NOMO-1 (cell line): ENCODE data around the gene NR1H2.

Experiments used
- DNase-seq, 2 experiments: peaks; one replicate each; lab custom pipeline; 2025; ENCODE audit not compliant: unreplicated experiment in 2 of 2; lab: John Stamatoyannopoulos, UW

NR1H2 gene

GRCh38 chr19:50399368-50399745 is 23.1 kb downstream of the NR1H2 start:
- no peak for DNase-seq

DNA sequence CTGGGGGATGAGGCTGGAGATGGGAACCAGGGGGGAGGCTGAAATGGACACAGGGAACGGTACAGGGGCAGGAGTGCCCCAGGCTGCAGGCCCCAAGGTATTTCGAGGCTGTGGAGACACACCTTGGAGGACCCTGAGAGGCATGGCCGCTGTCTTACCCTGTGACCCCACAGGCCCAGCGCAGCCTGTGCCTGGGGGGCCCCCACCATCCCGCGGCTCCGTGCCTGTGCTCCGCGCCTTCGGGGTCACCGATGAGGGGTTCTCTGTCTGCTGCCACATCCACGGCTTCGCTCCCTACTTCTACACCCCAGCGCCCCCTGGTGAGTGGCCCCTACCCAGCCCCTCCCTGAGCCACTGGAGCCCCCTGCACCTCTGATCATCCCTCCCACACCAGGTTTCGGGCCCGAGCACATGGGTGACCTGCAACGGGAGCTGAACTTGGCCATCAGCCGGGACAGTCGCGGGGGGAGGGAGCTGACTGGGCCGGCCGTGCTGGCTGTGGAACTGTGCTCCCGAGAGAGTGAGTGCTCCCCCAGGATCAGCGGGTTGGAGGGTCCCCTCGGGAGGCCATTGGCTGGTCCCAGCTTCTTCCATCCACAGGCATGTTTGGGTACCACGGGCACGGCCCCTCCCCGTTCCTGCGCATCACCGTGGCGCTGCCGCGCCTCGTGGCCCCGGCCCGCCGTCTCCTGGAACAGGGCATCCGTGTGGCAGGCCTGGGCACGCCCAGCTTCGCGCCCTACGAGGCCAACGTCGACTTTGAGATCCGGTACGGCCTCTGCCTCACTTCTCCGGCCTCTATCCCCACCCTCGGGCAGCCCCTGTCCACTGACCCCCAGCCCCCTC is 25.6 kb downstream of the NR1H2 start:
- DNase-seq, result no peak

GRCh38 chr19:50402544-50403301 is 26.5 kb downstream of the NR1H2 start:
- DNase-seq, result no peak

DNA sequence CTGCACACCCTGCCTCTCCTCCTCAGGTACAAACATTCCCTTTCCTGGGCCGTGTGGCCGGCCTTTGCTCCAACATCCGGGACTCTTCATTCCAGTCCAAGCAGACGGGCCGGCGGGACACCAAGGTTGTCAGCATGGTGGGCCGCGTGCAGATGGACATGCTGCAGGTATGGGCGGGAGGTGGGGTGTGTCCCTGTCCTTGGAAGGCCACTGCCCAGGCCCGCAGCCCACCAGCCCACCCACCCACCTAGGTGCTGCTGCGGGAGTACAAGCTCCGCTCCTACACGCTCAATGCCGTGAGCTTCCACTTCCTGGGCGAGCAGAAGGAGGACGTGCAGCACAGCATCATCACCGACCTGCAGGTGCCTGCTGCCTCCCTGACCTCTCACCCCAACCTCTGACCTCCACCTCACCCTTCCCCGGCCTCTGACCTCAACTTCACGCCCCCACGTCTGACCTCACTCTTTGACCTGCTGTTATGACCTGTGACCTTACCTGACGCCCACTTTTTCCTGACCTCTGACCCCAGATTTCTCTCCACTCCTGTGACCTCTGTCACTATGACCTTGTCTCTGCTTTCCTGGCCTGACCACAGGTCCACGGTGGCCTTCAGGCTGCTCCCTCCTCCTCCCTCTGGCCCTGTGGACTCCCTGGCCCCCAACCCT is 30.0 kb downstream of the NR1H2 start:
- DNase-seq, result no peak

DNA sequence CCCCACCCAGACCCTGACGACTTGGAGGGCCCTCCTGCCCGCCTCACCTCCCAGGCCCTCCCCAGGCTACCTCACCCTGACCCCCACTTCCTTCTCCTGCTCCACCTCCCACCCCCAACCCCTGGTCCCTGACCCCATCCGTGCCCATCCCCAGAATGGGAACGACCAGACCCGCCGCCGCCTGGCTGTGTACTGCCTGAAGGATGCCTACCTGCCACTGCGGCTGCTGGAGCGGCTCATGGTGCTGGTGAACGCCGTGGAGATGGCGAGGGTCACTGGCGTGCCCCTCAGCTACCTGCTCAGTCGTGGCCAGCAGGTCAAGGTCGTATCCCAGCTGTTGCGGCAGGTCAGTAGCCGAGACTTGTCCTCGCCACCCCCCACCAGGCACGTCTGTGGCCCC is 30.6 kb downstream of the NR1H2 start:
- DNase-seq, result no peak

DNA sequence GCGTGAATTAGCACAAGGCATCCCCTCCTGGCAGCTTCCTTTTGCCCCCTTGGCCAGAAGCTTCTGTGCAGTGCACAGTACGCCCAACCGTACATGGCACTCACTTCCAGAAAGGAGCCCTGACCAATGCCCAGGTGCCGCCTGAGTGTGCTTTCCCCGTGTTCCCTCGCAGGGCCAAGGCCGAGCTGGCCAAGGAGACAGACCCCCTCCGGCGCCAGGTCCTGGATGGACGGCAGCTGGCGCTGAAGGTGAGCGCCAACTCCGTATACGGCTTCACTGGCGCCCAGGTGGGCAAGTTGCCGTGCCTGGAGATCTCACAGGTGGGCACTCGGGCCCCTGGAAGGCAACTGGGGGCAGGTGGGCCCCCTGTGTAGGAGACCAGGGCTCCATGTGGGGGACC is 33.1 kb downstream of the NR1H2 start:
- DNase-seq, result no peak

DNA sequence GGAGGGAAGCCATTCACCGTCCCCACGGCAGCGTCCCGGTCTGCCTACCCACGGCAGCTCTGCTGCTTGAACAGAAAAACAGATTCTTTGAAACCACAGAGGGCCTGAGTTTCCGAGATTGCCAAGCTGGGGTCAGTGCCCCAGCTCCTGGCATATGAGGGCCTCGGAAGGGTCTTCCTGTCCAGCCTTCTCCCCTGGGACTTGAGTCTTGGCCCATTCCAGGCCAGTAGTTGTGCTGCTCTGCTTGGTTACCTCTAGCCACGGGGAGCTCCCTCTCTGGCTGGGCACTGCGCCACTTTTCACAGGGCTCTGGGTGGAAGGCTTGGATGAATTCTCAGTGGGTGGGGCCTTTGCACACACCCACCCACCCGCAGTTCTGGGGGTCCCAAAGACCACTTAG is 33.9 kb downstream of the NR1H2 start:
- DNase-seq, result no peak

GRCh38 chr19:50412419-50412818 is 36.2 kb downstream of the NR1H2 start:
- DNase-seq, result no peak

DNA sequence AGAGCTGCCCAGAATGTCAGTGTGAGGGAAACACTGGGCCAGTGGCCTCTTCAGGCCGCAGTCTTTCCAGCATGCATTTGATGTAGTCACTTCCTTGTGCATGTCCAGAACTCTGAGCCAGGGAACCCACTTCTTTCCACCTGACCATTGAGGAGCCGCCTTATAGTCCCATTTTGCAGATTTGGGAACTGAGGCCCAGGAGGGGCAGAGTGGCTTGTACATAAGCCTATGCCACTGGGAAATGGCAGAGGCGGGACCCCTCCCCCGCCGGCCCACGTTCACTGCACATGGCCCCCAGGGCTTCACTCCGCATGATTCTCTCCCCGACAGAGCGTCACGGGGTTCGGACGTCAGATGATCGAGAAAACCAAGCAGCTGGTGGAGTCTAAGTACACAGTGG is 36.8 kb downstream of the NR1H2 start:
- no peak for DNase-seq

DNA sequence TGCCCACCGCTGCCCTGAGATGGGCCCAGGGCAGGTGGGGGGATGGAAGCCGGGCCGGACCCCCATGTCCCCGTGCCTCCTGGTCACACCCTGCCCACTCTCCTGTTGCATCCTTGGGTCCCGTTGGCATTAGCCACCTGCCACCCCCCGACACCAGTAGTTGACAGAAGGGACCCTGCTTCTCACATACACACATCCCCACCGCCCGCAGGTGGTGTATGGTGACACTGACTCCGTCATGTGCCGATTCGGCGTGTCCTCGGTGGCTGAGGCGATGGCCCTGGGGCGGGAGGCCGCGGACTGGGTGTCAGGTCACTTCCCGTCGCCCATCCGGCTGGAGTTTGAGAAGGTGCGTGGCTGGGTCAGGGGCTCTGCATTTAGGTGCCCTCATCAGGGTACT is 37.3 kb downstream of the NR1H2 start:
- DNase-seq, result no peak

DNA sequence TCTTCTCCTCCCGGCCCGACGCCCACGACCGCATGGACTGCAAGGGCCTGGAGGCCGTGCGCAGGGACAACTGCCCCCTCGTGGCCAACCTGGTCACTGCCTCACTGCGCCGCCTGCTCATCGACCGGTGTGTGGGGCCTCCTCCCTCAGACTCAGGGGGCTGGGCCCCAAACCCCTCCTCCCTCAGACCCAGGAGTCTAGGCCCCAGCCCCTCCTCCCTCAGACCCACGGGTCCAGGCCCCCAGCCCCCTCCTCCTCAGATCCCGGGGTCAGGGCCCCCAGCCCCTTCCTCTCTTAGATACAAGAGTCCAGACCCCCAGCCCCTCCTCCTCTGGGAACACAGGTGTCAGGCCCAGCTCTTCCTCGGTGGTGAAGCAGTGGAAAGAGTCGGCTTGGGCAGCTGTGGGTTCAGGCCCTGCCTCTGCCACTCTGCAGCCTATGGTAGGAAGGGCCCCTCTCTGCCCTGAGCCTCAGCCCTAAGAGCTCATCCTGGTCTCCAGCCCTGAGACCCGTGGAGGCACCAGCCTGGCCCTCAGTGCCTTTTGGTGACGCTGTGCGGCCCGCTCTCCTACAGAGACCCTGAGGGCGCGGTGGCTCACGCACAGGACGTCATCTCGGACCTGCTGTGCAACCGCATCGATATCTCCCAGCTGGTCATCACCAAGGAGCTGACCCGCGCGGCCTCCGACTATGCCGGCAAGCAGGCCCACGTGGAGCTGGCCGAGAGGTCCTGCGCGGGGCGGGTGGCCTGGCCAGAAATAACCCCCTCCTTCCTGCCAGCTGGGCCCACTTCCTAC is 38.8 kb downstream of the NR1H2 start:
- peak; percentile 68 to 69 for DNase-seq

- DNase-seq, result peak; percentile 80 to 96
Measured at GRCh38 chr19:50415661-50416033, 39.4 kb downstream of the NR1H2 start.

DNA sequence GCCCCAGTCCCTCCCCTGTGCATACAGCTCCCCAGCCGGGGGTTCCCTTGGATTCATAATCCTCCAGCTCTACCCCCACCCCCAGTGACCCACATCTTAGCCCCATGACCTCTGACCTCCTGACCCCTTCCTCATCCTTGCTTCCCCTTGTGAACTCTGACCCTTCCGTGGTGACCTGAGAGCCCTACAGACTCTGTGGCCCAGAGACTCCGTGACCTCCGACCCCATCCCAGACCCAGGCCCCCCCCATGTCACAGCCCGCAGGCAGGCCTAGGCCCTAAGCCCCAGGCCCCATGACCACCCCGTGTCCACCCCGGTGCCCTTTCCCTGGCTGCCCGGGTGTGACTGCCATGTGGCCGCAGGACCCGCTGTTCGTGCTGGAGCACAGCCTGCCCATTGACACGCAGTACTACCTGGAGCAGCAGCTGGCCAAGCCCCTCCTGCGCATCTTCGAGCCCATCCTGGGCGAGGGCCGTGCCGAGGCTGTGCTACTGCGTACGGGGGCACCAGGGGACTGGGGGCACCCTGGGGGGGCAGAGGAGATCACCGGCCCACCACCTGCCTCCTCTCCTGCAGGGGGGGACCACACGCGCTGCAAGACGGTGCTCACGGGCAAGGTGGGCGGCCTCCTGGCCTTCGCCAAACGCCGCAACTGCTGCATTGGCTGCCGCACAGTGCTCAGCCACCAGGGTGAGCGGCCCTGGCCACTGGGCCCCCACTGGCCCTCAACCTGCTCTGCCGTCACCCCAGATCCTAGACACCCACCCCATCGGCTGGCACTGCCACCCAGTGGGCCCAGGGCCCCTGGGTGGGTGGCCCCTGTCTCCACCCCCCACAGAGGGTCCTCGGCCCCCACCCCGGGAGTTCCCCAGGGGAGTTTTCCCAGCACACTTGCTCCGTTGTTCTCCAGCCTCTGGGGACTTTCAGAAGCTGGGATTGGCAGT is 40.0 kb downstream of the NR1H2 start:
- no peak for DNase-seq

DNA sequence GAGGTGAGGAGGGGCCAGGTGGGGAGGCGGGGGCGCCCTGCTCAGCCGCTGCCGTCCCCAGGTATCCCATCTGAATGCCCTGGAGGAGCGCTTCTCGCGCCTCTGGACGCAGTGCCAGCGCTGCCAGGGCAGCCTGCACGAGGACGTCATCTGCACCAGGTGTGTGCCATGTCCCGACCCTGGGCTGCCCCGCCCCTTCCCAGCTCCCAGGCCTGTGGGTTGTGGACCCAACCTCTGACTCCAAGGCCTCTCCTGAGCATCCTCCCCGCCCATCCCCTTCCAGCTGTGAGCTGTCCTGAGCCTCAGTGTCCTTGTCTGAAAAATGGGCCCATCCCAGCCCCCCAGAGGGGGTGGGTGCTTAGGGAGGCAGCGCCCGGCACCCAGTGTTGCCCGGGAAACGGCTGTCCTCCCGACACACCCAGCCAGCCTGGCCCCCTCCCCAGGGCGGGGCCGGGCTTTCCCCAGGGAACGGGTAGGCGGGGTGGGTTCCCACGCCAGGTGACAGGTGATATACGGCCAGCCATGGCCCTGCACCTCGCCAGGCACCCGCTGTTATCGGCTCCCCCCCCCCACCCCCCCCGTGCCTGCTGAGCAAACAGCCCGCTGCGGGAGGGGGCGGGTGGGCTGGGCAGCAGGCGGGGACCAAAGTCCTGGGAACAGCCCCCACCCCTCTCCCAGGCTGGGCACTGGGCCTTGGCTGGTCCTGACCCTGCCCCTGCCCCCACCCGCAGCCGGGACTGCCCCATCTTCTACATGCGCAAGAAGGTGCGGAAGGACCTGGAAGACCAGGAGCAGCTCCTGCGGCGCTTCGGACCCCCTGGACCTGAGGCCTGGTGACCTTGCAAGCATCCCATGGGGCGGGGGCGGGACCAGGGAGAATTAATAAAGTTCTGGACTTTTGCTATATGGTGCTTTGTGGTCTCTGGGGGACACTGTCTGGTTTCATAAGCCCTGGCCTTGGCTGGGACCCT is 41.1 kb downstream of the NR1H2 start:
- no peak for DNase-seq

- DNase-seq, result peak in 1 of 2 experiments; percentile 21
Measured at GRCh38 chr19:50418176-50419021, 42.1 kb downstream of the NR1H2 start, which contains the start of gene SPIB. Gene SPIB (plus strand): TSS chr19:50418938. CDS start chr19:50418963, 25 bp downstream.

- DNase-seq, result no peak
Measured at GRCh38 chr19:50419022-50419579, 42.8 kb downstream of the NR1H2 start.

DNA sequence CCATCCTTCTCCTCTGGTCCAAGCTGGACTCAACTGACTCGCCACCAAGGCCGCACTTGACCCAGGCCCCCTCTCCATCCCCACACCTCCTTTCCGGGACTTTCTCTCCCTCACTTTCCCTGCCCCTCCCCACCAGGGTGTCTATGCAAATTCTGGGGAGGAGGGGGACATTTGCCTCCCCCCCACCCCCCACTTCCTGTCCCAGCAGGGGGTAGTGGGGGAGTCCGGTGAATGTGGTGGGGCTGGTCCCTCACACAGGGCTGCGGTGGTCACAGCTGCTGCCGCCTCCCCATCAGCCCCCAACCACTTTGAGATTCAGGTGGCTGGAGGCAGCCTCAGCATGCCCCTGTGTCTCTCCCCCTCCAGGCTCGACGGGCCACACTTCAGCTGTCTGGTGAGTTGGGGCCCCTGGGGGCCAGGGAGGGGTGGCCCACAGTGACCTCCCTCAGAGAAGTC is 43.4 kb downstream of the NR1H2 start:
- no peak for DNase-seq
